Muscle layer of colon (tissue), 2 donors: ENCODE data around the gene OR8H2.

Source experiments
- H3K27ac ChIP-seq: one replicate; pipeline ENCODE4 v1.7.0; 2013; ENCODE audit warnings: low read depth, mild to moderate bottlenecking, low read length, moderate library complexity
- H3K27me3 ChIP-seq, 2 donors: one replicate each; pipeline ENCODE4 v1.7.0; 2013; ENCODE audit warnings: low read length in 2 of 2, mild to moderate bottlenecking in 2 of 2; ENCODE audit not compliant: insufficient read depth in 2 of 2, control insufficient read depth in 1 of 2
- H3K36me3 ChIP-seq: one replicate; pipeline ENCODE4 v1.7.0; 2013; ENCODE audit warnings: mild to moderate bottlenecking, low read length; ENCODE audit not compliant: insufficient read depth
- H3K4me1 ChIP-seq: one replicate; pipeline ENCODE4 v1.7.0; 2013; ENCODE audit warnings: mild to moderate bottlenecking, low read length; ENCODE audit not compliant: insufficient read depth
- H3K4me3 ChIP-seq, 2 donors: one replicate each; pipeline ENCODE4 v1.7.0; 2013; ENCODE audit warnings: low read length in 2 of 2, low read depth in 1 of 2, mild to moderate bottlenecking in 1 of 2, moderate library complexity in 1 of 2
- H3K9ac ChIP-seq: one replicate; pipeline ENCODE4 v1.7.0; 2013; ENCODE audit warnings: low read length
- H3K9me3 ChIP-seq: one replicate; pipeline ENCODE4 v1.7.0; 2013; ENCODE audit warnings: mild to moderate bottlenecking, low read length
- donor health status: abdominal sarcoma.
- donor health status: Adenocarcinoma of cecum.

The OR8H2 gene

GRCh38 chr11:56152333-56152732 is 48.8 kb downstream of the OR8H2 start:
- H3K4me1 ChIP-seq, result no peaks in the 10 kb centered on the region
- no peak overlapping the region for H3K9ac ChIP-seq
- no peak overlapping the region for H3K4me3 ChIP-seq
- H3K27me3 ChIP-seq, result no peaks in the 10 kb centered on the region
- no peaks in the 10 kb centered on the region for H3K36me3 ChIP-seq
- H3K9me3 ChIP-seq, result no peaks in the 10 kb centered on the region
- no peak overlapping the region for H3K27ac ChIP-seq
